Suprapubic skin (tissue), 4 donors: ENCODE measurements around the gene ITPR2. TPM values are rescaled to one million over a fixed set of nuclear protein-coding genes. Genes with fewer than 3 reads are reported as not detected.
A peak's percentile ranks its signal among the peaks of the same experiment; 100 is the strongest.

Source experiments
- DNase-seq, 2 donors: peaks; one replicate each; pipeline ENCODE4 v3.0.0-alpha.2; 2019; ENCODE audit warnings: low spot score in 2 of 2
- H3K27ac ChIP-seq: fragments of 200-600 bp; sonication (generic); one replicate; pipeline ENCODE4 v1.5.1; 2019
- H3K27me3 ChIP-seq: fragments of 200-600 bp; sonication (generic); one replicate; pipeline ENCODE4 v1.5.1; 2019
- H3K36me3 ChIP-seq: fragments of 200-600 bp; sonication (generic); one replicate; pipeline ENCODE4 v1.5.1; 2019
- H3K4me1 ChIP-seq: fragments of 200-600 bp; sonication (generic); one replicate; pipeline ENCODE4 v1.5.1; 2019
- H3K4me3 ChIP-seq: fragments of 200-600 bp; sonication (generic); one replicate; pipeline ENCODE4 v1.5.1; 2019; ENCODE audit warnings: mild to moderate bottlenecking
- H3K9me3 ChIP-seq: fragments of 200-600 bp; sonication (generic); one replicate; pipeline ENCODE4 v1.5.1; 2019
- EP300 ChIP-seq: sonication (generic); formaldehyde crosslinking; IDR thresholded peaks from one replicate; pipeline ENCODE4 v1.6.1; 2017; ENCODE audit warnings: antibody characterized with exemption
- POLR2A ChIP-seq, 2 donors: fragments of 450-650 bp; IDR thresholded peaks; one replicate each; pipeline ENCODE4 v1.6.1; 2017; ENCODE audit warnings: antibody characterized with exemption in 2 of 2, mild to moderate bottlenecking in 2 of 2, moderate library complexity in 2 of 2
- POLR2AphosphoS5 ChIP-seq, 3 donors: sonication (generic); formaldehyde crosslinking; IDR thresholded peaks; one replicate each; pipeline ENCODE4 v1.6.1; 2017; ENCODE audit warnings: antibody characterized with exemption in 3 of 3
- WGBS: methylation state at CpG from one replicate; pipeline ENCODE4 v1.1.5; 2018; 5-methylcytosine and 5-hydroxymethylcytosine counted together
- total RNA-seq, 4 donors: library from RNA; depleted of rRNA; stranded (reverse); fragments of >200 nt; gene quantifications; one replicate each; pipeline ENCODE4 v1.1.0, GENCODE V29; 2016
- TF ChIP-seq, protein P1 (sequence below), 2 donors: fragments of 200-600 bp in 1 of 2; fragments of 450-650 bp in 1 of 2; sonication (generic) in 1 of 2; IDR thresholded peaks; one replicate each; pipeline ENCODE4 v1.5.1; 2016 to 2019; ENCODE audit warnings: antibody characterized with exemption in 2 of 2, mild to moderate bottlenecking in 1 of 2, moderate library complexity in 1 of 2

Gene ITPR2
- total RNA-seq, 4 donors from 2014 or later = 59.6 to 159 (median 72.1) TPM

GRCh38 chr12:26831951-26832821, 808 bp downstream of the ITPR2 start:
- no peaks in the 10 kb centered on the region for H3K27me3 ChIP-seq
- peak overlapping the region; percentile 98 for H3K4me3 ChIP-seq
- no peaks in the 10 kb centered on the region for H3K36me3 ChIP-seq
- peak; percentile 78 to 86 for DNase-seq
- WGBS = under 1% methylated on average over 43 of the region's 55 CpGs
- no peaks in the 10 kb centered on the region for H3K9me3 ChIP-seq
- TF ChIP-seq EP300 (no peak), POLR2AphosphoS5 (IDR thresholded peaks at IDR 0.05) (no peak), POLR2A (IDR thresholded peaks at IDR 0.05) (peak; percentile 42 to 70)
- TF ChIP-seq, protein P1, sequence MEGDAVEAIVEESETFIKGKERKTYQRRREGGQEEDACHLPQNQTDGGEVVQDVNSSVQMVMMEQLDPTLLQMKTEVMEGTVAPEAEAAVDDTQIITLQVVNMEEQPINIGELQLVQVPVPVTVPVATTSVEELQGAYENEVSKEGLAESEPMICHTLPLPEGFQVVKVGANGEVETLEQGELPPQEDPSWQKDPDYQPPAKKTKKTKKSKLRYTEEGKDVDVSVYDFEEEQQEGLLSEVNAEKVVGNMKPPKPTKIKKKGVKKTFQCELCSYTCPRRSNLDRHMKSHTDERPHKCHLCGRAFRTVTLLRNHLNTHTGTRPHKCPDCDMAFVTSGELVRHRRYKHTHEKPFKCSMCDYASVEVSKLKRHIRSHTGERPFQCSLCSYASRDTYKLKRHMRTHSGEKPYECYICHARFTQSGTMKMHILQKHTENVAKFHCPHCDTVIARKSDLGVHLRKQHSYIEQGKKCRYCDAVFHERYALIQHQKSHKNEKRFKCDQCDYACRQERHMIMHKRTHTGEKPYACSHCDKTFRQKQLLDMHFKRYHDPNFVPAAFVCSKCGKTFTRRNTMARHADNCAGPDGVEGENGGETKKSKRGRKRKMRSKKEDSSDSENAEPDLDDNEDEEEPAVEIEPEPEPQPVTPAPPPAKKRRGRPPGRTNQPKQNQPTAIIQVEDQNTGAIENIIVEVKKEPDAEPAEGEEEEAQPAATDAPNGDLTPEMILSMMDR (IDR thresholded peaks at IDR 0.05) = no peak
- H3K4me1 ChIP-seq = peaks cover 44% of the 10 kb centered on the region
- H3K27ac ChIP-seq = peak overlapping the region; percentile 96

GRCh38 chr12:26830783-26831551, 2.0 kb downstream of the ITPR2 start:
- Histone ChIP-seq H3K9me3 (no peaks in the 10 kb centered on the region), H3K27ac (peak overlapping the region; percentile 12), H3K4me1 (peaks cover 44% of the 10 kb centered on the region), H3K4me3 (peak overlapping the region; percentile 98), H3K36me3 (no peaks in the 10 kb centered on the region), H3K27me3 (no peaks in the 10 kb centered on the region)
- TF ChIP-seq POLR2A (IDR thresholded peaks at IDR 0.05) = no peak
- no peak for TF ChIP-seq POLR2AphosphoS5 (IDR thresholded peaks at IDR 0.05)
- 59% methylated on average over 13 of the region's 13 CpGs for WGBS
- no peak for DNase-seq

DNA sequence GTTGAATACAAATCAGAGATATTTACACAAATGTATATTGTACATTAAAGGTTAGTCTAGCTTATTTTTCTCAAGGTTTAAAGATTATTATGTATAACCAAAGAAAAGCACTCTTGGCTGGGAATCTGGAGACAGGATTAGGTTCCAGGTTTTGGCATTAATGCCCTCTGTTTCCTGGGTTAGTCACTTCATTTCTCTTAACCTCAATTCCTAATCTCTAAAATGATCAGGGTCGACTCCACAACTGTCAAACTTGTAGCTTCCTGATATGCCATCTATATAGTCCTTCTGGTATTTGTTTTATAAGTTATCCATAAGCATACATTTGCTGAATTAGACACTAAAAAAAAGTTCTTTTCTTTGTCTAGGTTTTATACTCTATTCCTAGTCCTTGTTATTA, 2.6 kb downstream of the ITPR2 start:
- WGBS = 44% methylated on average over 1 of the region's 1 CpG

DNA sequence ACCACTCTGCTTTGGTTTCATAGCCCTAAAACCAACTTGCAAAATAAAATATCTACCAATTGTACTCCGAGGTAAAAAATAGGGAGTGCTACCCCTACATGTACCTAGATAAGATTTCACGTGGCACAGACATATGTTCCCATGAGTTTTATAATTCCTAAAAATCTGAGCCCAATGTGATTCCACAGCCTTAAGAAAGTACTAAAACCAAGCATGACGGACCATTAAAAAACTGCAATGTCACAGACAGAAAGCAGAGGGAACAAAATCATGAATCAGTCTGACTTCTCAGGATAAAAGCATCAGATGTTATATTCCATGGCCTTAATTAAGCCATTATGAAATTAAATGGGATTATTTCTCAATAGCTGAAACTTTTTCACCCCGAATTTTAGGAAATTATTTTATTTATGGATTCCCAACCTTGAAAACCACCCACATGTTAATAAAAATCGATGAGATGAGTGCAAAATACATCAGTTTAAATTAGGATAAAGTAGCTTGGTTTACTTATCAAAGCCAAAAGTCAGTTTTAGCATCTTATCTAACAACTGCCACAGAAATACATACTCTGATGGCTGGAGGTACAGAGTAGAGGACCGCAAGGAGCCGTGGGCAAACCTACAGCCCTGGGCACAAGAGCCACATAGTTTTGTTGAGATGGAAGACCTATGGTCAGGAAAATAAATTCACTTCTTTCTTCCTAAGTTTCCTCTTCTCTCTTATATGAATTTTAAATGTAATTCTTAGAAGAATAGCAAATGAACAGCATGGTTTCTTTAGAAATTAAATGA, 4.5 kb downstream of the ITPR2 start:
- H3K36me3 ChIP-seq = no peaks in the 10 kb centered on the region
- DNase-seq = no peak
- TF ChIP-seq, protein P1 (IDR thresholded peaks at IDR 0.05) = no peak
- TF ChIP-seq POLR2A (IDR thresholded peaks at IDR 0.05) (no peak), EP300 (no peak), POLR2AphosphoS5 (IDR thresholded peaks at IDR 0.05) (no peak)
- peaks cover 36% of the 10 kb centered on the region for H3K4me1 ChIP-seq
- no peak overlapping the region for H3K27ac ChIP-seq
- WGBS = 63% methylated on average over 7 of the region's 7 CpGs
- no peaks in the 10 kb centered on the region for H3K9me3 ChIP-seq
- H3K4me3 ChIP-seq = no peak overlapping the region
- no peaks in the 10 kb centered on the region for H3K27me3 ChIP-seq

More for the DNA sequence above, 2.6 kb downstream of the ITPR2 start:
- no peak for TF ChIP-seq POLR2A (IDR thresholded peaks at IDR 0.05)
- TF ChIP-seq POLR2AphosphoS5 (IDR thresholded peaks at IDR 0.05) = no peak
- no peak for TF ChIP-seq EP300
- TF ChIP-seq, protein P1 (IDR thresholded peaks at IDR 0.05) = no peak
- H3K9me3 ChIP-seq = no peaks in the 10 kb centered on the region
- no peak for DNase-seq
- H3K4me3 ChIP-seq = peak overlapping the region; percentile 98
- H3K4me1 ChIP-seq = peaks cover 44% of the 10 kb centered on the region
- H3K36me3 ChIP-seq = no peaks in the 10 kb centered on the region
- no peaks in the 10 kb centered on the region for H3K27me3 ChIP-seq
- no peak overlapping the region for H3K27ac ChIP-seq

- Histone ChIP-seq H3K9me3 (no peaks in the 10 kb centered on the region), H3K4me1 (peaks cover 34% of the 10 kb centered on the region), H3K4me3 (no peak overlapping the region), H3K27ac (no peak overlapping the region), H3K36me3 (no peaks in the 10 kb centered on the region), H3K27me3 (no peaks in the 10 kb centered on the region)
- TF ChIP-seq POLR2AphosphoS5 (IDR thresholded peaks at IDR 0.05) = no peak
- TF ChIP-seq EP300 = no peak
- TF ChIP-seq POLR2A (IDR thresholded peaks at IDR 0.05) = no peak
- TF ChIP-seq, protein P1 (IDR thresholded peaks at IDR 0.05) = no peak
- no peak for DNase-seq
- WGBS = 98% methylated on average over 5 of the region's 5 CpGs
Measured at GRCh38 chr12:26826437-26826836, 6.6 kb downstream of the ITPR2 start.
